Panc1 (cell line): Measurements from ENCODE around the gene THRB.

Experiments
- CTCF ChIP-seq: fragments of 450-650 bp; IDR thresholded peaks from 2 replicates; pipeline ENCODE4 v1.5.1; 2017; ENCODE audit warnings: mild to moderate bottlenecking
- POLR2AphosphoS5 ChIP-seq: IDR thresholded peaks from 2 replicates; pipeline ENCODE4 v1.6.1; 2012; ENCODE audit warnings: mild to moderate bottlenecking, low read depth, low read length, moderate library complexity
- SIN3A ChIP-seq: IDR thresholded peaks from 2 replicates; pipeline ENCODE4 v1.6.1; 2012; ENCODE audit warnings: low read depth, mild to moderate bottlenecking, low read length, moderate library complexity, borderline replicate concordance; ENCODE audit not compliant: insufficient read depth
- TCF7L2 ChIP-seq: IDR thresholded peaks from 2 replicates; pipeline ENCODE4 v1.6.1; 2011; ENCODE audit warnings: mild to moderate bottlenecking, low read depth, low read length, inconsistent platforms

- TF ChIP-seq CTCF (no peak), POLR2AphosphoS5 (no peak), TCF7L2 (no peak), SIN3A (no peak)
Measured at GRCh38 chr3:24483873-24484272, 10.8 kb downstream of the THRB start.
